GM12878 (cell line): ENCODE measurements around the gene ITGAD.

ENCODE experiments used
- CHD2 ChIP-seq: IDR thresholded peaks from 2 replicates; pipeline ENCODE4 v1.6.1; 2011; ENCODE audit warnings: low read depth, low read length, improper control_type of control experiment, borderline replicate concordance
- CTCF ChIP-seq, 3 experiments: IDR thresholded peaks in 2 of 3; conservative IDR thresholded peaks in 1 of 3; 2 replicates each; pipeline ENCODE4 v1.5.1; 2011; ENCODE audit warnings: low read depth in 3 of 3, low read length in 3 of 3, mild to moderate bottlenecking in 3 of 3, control low read depth in 2 of 3, moderate library complexity in 2 of 3, inconsistent platforms in 1 of 3, mixed read lengths in 1 of 3; ENCODE audit not compliant: control insufficient read depth in 2 of 3, insufficient read depth in 1 of 3; ENCODE audit errors: extremely low read depth in 1 of 3
- EZH2 ChIP-seq: IDR thresholded peaks from 2 replicates; pipeline ENCODE4 v1.6.1; 2012; ENCODE audit warnings: low read depth, mild to moderate bottlenecking, control low read depth, inconsistent platforms, low read length, borderline replicate concordance; ENCODE audit not compliant: control insufficient read depth
- FOXK2 ChIP-seq: fragments of 450-650 bp; IDR thresholded peaks from 2 replicates; pipeline ENCODE4 v1.6.1; 2017; ENCODE audit warnings: mild to moderate bottlenecking, moderate library complexity
- IKZF1 ChIP-seq: fragments of 450-650 bp; conservative IDR thresholded peaks from 2 replicates; pipeline ENCODE4 v1.6.1; 2017; ENCODE audit warnings: antibody characterized with exemption, mild to moderate bottlenecking
- PBX3 ChIP-seq: IDR thresholded peaks from 2 replicates; pipeline ENCODE4 v1.6.1; 2011; ENCODE audit warnings: mild to moderate bottlenecking, low read depth, low read length, moderate library complexity; ENCODE audit not compliant: insufficient replicate concordance
- POLR2AphosphoS5 ChIP-seq: IDR thresholded peaks from 2 replicates; pipeline ENCODE4 v1.6.1; 2011; ENCODE audit warnings: mild to moderate bottlenecking, low read length, inconsistent platforms
- SUZ12 ChIP-seq: fragments of 200-600 bp; sonication (generic); IDR thresholded peaks from one replicate; pipeline ENCODE4 v1.6.1; 2018; ENCODE audit warnings: antibody characterized with exemption, mild to moderate bottlenecking; ENCODE audit not compliant: unreplicated experiment
- ZNF207 ChIP-seq: fragments of 450-650 bp; IDR thresholded peaks from 2 replicates; pipeline ENCODE4 v1.6.1; 2014; ENCODE audit warnings: antibody characterized with exemption, mild to moderate bottlenecking, borderline replicate concordance

- TF ChIP-seq ZNF207 (no peak), CTCF (IDR thresholded peaks at IDR 0.05 in 2 of 3, conservative IDR thresholded peaks at IDR 0.05 in 1 of 3; ENCODE audit: control insufficient read depth in 2 of 3, extremely low read depth in 1 of 3, insufficient read depth in 1 of 3, low read depth in 3 of 3, low read length in 3 of 3) (no peak), SUZ12 (no peak), PBX3 (no peak), CHD2 (no peak), FOXK2 (no peak), IKZF1 (no peak), EZH2 (no peak), POLR2AphosphoS5 (no peak)
Measured at GRCh38 chr16:31356566-31357323, 36.4 kb upstream of the ITGAD start.
